GM18951 (cell line): ENCODE measurements around the gene ARL8A.
"Not testable (repeated sequence)": the region's sequence is repeated elsewhere in the genome, so short reads cannot be mapped to it uniquely, and the experiment has no call there.

Experiments used
- POLR2A ChIP-seq: IDR thresholded peaks from 4 replicates; pipeline ENCODE4 v1.6.1; 2011; ENCODE audit warnings: mild to moderate bottlenecking; ENCODE audit not compliant: insufficient read length, insufficient read depth; ENCODE audit errors: extremely low read depth
- in situ Hi-C: fragments of 300-500 bp; cut with MboI; formaldehyde crosslinking; loops from one replicate; pipeline ENCODE4 v1.12.0; 2022; ENCODE audit warnings: low sequenced_read_pairs, mixed read lengths, inconsistent platforms; ENCODE audit not compliant: unreplicated experiment

The ARL8A gene

DNA sequence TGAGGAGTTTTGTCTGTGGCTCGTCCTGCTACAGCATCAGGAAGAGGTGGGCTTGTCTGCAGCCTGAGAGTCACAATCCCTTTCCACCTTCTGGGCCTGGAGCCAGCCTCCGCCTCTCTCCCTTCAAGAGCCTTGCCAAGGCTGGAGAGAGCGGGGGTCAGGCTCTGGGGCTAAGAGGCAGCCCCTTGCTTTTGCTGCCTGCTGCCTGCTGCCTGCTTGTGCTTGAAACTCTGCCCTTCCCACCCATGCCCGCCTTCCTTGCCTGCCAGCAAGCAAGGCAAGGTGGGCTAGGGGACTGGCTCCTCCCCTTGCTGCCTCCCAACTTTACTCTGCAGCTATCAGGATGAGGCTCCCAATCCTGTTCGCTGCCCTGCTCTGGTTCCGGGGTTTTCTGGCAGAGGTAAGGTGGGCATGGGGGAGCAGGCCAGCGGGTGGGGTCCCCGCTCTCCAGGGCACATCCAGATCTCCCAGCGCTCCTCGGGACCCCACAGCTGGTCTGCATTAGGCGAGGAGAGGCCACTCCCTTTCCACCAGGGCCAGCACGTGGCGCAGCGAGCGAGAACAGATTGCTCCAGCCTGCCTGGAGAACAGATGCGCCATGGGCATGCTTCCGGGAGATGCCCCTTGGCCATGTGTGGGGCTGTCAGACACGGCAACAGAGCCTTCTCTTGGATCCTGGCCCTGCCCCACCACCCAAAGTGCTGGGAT, 23.3 kb upstream of the ARL8A start:
- no peak for TF ChIP-seq POLR2A
- in situ Hi-C loops = no loop called here

DNA sequence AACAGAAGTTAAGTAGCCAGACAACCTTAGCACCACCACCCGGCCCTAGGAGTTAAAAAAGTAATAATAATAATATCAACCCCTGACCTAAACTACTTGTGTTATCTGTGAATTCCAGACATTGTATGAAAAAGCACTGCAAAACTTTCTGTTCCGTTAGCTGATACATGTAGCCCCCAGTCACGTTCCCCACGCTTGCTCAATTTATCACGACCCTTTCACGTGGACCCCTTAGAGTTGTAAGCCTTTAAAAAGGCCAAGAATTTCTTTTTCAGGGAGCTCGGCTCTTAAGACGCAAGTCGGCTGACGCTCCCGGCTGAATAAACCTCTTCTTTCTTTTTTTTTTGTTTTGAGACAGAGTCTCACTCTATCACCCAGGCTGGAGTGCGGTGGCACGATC, 22.5 kb upstream of the ARL8A start:
- in situ Hi-C loops = not testable (repeated sequence)

- in situ Hi-C loops = no loop called here
- TF ChIP-seq POLR2A = no peak
These were observed 21.7 kb upstream of the ARL8A start for GRCh38 chr1:202165942-202166843.

DNA sequence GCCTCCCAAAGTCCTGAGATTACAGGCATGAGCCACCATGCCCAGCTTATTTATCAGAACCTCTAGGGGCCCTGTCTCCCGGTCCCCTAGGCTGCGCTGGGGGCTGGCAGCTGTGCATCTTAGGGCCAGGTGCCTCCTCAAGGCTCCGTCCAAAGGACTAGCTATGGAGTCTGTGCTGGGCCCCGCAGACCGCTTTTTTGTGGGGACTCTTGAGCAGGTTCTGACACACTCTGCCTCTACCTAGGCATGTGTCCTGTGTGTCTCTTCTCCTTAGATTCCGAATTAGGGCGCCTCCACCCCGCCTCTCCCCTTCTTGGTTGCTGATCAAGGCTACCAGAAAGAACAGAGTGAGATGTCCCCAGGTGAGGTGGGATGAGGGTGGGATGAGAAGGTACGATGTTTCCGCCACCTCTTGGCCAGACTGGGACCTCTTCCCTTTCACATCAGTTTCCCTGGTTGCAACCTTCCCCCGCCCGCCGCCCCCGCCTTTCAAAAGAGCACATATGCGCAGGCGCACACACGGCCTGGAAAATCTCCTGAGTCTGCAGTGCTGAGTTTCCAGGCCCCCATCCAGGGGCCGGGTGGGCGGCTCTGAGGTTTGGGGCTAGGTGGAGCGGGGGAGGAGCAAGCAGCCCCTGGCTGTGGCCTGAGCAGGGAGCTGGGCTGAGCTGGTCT, 20.9 kb upstream of the ARL8A start:
- TF ChIP-seq POLR2A = no peak
- in situ Hi-C loops = no loop called here

DNA sequence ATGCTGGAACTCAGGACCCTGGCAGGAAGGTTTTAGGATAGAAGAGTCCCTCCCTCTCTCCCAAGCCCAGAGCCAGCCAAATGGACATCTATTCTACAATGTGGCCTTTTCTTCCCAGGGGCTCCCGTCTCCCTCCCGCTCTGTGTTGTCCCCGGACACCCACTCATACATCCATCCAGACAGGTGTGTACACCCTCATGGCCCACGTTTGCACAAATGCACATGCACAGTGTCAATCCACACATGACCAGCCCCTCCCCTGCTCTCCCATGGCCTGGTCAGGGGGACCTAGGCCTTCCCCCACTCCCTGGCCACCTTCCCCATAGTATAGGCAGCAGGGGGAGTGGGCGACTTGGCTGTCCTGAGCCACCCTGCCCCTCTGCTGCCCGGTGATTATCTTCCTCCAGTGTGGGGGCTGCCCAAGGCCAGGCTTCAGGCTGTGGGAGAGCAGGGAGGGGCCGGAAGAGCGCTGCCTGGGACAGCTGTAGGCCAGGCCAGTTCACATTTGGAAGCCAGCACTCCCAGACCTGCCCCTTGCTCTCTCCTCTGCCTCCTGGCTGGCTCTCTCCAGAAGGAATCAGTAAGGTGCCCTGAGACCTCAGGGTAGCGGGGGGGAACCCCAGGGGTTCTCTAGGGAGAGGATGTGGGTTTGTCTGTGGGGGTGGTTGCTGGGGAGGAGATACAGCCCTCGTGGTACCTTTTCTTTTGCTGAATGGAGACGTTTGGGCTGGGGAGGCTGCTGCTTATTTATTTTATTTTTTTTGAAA, 19.9 kb upstream of the ARL8A start:
- no peak for TF ChIP-seq POLR2A
- in situ Hi-C loops = no loop called here

DNA sequence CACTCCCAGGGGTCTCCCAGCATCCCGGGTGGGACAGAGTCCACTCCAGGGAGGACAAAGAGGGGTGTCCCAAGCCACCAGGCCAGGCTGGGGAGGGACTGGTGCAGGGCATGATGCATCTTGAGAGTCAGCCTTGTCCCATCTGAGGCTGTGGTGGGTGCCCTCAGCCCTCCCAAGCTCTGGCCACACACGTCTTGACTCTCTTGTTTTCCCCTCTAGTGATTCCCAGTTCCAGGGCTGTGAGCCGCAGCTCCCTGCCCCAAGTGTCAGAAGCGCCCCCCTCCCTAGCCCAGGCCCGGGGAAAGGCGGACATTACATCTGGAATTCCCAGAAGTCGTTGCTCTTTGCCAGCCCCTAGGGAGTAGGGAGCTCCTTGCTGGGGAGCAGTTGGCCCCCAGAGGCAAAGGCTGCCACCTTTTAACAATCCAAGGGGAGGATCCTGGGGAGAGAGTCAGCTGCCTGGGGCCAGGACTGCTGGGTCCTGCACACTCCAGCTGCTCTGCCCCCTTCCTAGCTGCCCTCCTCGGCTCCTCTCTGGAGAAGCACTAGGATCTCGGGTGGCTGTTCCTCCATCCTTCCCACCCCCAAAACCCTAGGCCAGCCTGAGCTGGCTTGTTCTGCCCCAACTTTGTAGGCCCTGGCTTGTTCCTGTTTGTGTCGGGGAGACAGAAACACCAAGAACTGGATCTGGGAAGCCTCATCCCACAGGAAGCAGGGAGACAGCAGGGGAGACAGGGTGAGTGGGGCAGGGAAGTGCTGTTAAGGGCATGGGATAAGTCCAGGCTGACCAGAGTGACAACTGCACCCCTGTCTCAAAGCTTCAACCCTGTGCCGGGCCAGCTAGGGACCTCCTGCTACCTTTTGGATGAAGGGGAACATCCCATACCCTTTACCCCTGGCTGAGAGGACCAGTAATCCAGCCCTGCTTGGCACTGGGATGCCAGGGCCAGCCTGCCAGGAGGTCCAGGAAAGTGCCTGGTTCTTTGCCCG, 19.0 kb upstream of the ARL8A start:
- TF ChIP-seq POLR2A = no peak
- in situ Hi-C loops = no loop called here

DNA sequence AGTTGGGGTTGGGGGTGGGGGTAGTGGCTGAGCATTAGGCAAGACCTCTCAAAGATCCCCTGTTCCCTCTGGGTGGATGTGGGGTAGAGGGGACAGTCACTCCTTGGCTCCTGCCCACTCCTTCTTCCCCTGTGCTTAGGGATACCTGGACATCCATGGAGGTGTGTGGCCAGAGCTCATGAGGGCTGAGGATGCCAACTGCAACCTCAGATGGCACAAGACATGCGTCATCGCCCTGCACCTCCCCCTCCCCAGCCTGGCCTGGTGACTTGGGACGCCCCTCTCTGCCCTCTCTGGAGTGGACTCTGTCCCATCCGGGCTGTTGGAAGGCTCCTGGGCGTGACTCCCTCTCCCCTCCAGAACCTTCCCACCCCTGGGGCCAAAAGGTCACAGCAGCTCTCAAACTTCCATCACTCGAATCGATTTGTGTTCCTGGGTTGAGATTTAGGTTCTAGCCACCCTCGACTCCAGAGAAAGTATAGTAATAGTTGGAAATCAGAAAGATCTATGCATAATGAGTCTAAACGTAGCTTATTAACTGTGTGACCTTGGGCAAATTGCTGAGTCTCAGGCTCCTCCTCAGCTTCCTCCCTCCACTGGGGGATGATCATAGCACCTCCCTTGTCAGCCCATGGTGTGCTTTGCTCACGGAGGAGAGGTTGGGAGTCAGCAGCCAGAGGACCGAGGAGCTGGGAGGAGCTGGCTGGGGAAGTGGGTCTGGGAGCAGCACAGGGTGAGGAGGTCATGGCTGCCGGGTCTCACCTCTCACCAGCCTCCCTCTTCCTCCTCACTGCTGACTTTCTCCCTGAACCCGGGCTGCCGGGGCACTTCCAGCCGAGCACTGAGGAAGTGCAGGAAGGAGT, 18.1 kb upstream of the ARL8A start:
- in situ Hi-C loops = no loop called here
- no peak for TF ChIP-seq POLR2A

DNA sequence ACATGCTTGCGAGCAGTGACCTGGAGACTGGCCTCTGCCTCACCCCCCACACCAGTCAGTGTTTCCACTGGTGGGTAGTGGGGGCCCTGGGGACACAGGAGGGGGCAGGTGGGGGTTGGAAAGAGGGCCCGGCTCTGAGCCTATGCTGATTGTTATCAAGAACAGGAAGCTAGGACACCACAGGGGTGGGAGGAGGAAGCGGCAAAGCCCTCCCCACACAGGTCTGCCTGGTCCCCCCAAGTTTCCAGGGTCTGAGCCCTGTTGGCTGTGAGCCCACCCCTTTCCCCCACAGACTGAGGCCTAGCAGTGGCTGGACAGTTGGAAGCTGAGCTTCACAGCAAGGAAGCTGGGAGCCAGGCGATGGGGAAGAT, 17.5 kb upstream of the ARL8A start:
- in situ Hi-C loops = no loop called here
- no peak for TF ChIP-seq POLR2A

DNA sequence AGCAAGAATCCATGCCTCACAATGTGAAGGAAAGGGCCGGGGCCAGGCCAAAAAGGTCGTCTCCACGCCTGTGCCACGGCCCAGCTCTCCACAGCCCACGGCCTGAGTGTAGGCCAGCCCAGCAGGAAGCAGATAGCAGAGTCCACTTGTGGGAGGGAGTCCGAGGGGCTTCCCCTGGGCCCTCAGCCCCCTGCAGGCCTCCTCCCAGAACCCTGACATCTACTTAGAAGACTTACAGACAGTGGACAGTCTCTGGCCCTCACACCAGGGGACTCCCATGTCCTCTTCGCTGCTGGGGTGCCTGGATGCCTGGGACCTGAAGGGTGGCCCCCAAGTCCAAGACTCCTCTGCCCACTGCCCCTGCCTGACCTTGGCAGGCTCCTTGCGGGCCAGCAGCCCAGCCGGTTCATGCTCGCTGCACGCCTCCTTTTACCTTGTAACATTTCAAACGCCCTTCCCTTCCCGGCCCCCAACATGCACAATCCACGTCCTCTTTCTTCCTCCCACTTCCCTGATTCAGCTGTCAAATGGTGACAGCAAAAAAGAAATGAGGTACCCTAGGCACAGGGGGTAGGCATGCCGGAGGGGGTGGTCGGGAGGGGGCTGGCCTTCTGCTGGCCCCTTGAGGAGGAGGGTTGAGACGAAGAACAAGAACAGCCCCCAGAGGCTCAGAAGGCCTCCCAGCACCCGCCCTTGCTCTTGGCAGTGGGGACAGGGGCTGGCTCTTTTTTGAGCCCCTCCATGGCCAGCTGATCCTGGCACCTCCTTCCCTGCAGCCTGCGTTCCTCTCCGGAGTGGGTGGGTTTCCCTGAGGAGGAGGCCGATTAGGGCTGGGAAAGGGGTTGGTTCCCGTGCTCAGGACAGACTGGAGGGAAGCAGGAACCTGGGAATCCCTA, 16.9 kb upstream of the ARL8A start:
- no peak for TF ChIP-seq POLR2A
- in situ Hi-C loops = no loop called here

- TF ChIP-seq POLR2A = peak; percentile 69
- in situ Hi-C loops = no loop called here
These were observed 15.9 kb upstream of the ARL8A start, which contains the start of gene PTPN7 for GRCh38 chr1:202160377-202160940. TSS of gene PTPN7 (minus strand) at chr1:202160602. CDS start at chr1:202159402, 1,200 bp downstream.
